Omental fat pad (tissue), 4 donors: ENCODE data around the gene CAT. TPM values are rescaled to one million over a fixed set of nuclear protein-coding genes. Genes with fewer than 3 reads are reported as not detected.

ENCODE experiments used
- ATAC-seq: fragments of 150-250 bp; one replicate; pipeline ENCODE4 v1.9.1; 2016; ENCODE audit warnings: mild to moderate bottlenecking, moderate library complexity; ENCODE audit not compliant: low FRiP score
- DNase-seq: peaks from one replicate; pipeline ENCODE4 v3.0.0-alpha.2; 2019; ENCODE audit warnings: low spot score
- total RNA-seq, 4 donors: library from RNA; depleted of rRNA; stranded (reverse); fragments of >200 nt; gene quantifications; one replicate each; pipeline ENCODE4 v1.1.0, GENCODE V29; 2016
- TF ChIP-seq, protein P1 (sequence below), 3 donors: fragments of 450-650 bp; IDR thresholded peaks; one replicate each; pipeline ENCODE4 v1.5.1; 2016 to 2017; ENCODE audit warnings: antibody characterized with exemption in 3 of 3, mild to moderate bottlenecking in 3 of 3, moderate library complexity in 2 of 3

The CAT gene
- total RNA-seq, 4 donors from 2014 or later: 228 to 429 (median 293) TPM

DNA sequence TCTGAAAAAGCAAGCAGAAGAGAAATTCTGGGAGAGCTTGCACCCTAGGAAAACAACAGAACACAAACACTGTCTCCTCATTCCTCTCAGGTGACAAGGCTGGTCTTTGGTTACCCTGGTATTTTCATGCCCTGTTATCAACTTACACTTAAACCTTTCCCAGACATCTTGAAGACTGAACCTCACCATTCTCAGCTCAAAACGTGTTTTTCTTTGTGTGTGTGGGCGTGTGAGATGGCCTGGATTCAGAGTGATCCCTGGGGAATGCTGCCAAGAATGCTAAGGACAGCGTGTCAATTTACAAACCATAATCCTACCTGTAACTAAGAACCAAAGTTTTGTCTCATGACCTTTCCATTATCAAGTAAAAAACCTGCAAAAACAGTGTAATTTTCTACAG, 41.6 kb downstream of the CAT start:
- no peak for DNase-seq
- TF ChIP-seq, protein P1, sequence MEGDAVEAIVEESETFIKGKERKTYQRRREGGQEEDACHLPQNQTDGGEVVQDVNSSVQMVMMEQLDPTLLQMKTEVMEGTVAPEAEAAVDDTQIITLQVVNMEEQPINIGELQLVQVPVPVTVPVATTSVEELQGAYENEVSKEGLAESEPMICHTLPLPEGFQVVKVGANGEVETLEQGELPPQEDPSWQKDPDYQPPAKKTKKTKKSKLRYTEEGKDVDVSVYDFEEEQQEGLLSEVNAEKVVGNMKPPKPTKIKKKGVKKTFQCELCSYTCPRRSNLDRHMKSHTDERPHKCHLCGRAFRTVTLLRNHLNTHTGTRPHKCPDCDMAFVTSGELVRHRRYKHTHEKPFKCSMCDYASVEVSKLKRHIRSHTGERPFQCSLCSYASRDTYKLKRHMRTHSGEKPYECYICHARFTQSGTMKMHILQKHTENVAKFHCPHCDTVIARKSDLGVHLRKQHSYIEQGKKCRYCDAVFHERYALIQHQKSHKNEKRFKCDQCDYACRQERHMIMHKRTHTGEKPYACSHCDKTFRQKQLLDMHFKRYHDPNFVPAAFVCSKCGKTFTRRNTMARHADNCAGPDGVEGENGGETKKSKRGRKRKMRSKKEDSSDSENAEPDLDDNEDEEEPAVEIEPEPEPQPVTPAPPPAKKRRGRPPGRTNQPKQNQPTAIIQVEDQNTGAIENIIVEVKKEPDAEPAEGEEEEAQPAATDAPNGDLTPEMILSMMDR (IDR thresholded peaks at IDR 0.05): no peak
- no peak for ATAC-seq

DNA sequence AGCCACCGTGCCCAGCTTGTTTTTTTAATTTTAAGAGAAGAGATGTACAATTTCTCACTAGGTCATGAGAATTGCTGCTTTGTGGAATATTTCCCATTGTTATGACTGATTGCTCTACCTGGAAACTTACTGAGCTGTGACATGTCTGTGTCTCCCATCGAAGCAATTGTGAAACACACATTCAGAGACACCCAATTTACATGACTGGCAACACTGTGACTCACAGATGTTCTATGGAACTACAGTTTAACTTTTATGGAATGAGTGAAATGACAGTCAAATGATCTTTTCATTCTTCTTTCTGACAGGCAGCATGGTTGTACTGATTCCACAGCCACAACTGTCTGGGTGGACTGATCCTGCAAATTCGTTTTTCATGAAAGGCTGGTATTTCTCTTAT, 42.6 kb downstream of the CAT start:
- ATAC-seq (no peak), DNase-seq (no peak)
- TF ChIP-seq, protein P1 (IDR thresholded peaks at IDR 0.05): no peak

DNA sequence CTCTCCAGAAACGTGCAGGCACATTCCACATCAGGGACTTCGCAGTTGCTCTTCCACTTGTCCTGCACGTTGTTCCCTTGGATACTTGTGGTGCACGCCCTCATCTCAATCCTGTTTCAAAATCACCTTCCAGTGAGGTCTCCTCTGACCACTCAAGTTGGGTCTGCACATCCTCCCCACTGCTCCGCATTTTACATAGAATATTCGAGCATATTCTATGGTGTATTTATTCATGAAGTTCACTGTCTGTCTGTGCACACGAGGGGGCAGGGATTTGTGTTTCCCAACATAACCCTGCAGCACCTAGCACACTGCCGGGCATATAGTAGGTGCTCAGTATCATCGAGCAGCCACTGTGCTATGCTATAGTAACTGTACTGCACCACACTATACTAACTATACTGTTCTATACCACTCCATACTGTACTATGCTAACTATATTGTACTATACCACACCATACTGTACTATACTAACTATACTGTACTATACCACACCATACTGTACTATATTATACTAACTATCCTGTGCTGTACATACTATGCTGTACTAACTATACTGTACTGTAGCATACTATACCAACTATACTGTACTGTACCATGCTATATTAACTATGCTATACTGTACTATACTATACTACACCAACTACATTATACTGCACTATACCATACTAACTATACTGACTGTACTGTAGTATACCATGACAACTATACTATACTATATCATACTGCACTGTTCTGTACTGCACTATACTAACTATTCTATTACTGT, 44.6 kb downstream of the CAT start:
- DNase-seq (no peak), ATAC-seq (no peak)
- TF ChIP-seq, protein P1 (IDR thresholded peaks at IDR 0.05): no peak

DNA sequence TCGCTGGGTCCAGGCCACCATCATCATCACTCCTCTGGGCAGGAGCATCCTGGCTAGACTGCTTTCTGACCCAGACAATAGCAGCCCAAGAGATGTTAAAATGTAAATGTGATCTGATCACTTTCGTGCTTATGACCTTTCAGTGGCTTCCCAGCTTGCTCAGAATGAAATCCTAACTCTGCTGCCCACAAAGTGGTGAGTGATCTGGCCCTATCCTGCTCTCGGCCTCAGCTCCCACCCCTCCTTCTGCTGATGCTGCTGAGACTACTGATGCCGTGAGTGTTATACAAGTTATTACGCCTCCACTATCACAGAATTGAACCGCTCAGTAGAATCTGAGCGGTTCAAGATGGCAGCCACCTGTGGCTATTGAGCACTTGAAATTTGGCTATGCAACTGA, 48.7 kb downstream of the CAT start:
- TF ChIP-seq, protein P1 (IDR thresholded peaks at IDR 0.05): no peak
- DNase-seq: no peak
- ATAC-seq: no peak

DNA sequence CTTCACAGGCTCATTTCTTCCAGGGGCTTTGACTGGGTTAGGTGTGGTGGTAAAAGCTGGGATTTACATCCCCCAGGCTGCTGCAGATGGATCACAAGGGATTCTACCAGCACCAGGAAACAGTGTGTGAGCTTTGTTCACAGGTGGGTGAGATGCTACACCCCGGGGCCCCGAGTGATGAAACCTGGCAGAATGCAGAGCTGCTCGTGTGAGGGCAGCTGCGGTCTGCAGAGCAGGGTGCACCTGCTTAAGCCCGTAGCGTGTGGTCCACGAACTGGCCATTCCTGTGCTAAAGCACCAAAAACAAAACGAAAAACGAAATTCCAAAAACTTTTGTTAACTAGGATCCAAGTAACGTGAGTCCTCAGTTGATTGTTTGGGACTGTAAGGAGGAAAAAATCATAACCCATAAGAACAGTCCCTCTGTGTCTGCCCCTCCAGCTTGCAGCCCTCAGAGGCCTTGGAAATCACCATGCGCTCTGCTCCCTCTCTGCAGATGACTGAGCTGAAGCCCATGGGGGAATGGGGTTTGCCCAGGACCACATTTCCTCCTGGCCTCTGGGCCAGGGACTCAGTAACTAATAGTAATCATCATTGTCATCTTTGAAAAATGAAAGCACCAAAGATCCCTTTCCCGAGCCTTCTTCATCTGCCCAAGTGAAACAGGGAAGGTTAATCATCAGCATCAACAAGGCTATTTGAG, 50.3 kb downstream of the CAT start:
- ATAC-seq (no peak), DNase-seq (no peak)
- TF ChIP-seq, protein P1 (IDR thresholded peaks at IDR 0.05): no peak

DNA sequence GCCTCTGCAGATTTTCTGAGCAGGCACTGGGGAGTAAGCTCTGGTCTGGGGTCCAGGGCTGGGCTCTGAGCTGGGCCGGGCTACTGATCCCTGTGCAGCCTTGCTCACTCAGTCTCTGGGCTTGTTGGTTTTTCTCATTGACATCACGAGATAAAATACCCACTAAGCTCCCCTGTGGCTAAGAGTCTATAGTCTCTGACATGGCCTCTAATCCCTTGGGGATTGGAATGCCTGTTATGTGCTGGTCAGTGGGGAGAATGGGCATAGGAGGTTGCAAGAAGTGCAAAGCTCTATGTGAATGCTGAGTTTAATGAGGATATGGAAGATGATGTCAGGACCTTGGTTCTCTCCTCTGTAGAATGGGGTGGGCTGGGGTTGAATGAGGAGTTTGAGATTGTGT, 51.6 kb downstream of the CAT start:
- DNase-seq (no peak), ATAC-seq (no peak)
- TF ChIP-seq, protein P1 (IDR thresholded peaks at IDR 0.05): no peak
